Muscle layer of colon (tissue), 2 donors: ENCODE measurements around the gene MPPED2.

ENCODE experiments used
- H3K27ac ChIP-seq: one replicate; pipeline ENCODE4 v1.7.0; 2013; ENCODE audit warnings: low read depth, mild to moderate bottlenecking, low read length, moderate library complexity
- H3K27me3 ChIP-seq, 2 donors: one replicate each; pipeline ENCODE4 v1.7.0; 2013; ENCODE audit warnings: low read length in 2 of 2, mild to moderate bottlenecking in 2 of 2; ENCODE audit not compliant: insufficient read depth in 2 of 2, control insufficient read depth in 1 of 2
- H3K36me3 ChIP-seq: one replicate; pipeline ENCODE4 v1.7.0; 2013; ENCODE audit warnings: mild to moderate bottlenecking, low read length; ENCODE audit not compliant: insufficient read depth
- H3K4me1 ChIP-seq: one replicate; pipeline ENCODE4 v1.7.0; 2013; ENCODE audit warnings: mild to moderate bottlenecking, low read length; ENCODE audit not compliant: insufficient read depth
- H3K4me3 ChIP-seq, 2 donors: one replicate each; pipeline ENCODE4 v1.7.0; 2013; ENCODE audit warnings: low read length in 2 of 2, low read depth in 1 of 2, mild to moderate bottlenecking in 1 of 2, moderate library complexity in 1 of 2
- H3K9ac ChIP-seq: one replicate; pipeline ENCODE4 v1.7.0; 2013; ENCODE audit warnings: low read length
- H3K9me3 ChIP-seq: one replicate; pipeline ENCODE4 v1.7.0; 2013; ENCODE audit warnings: mild to moderate bottlenecking, low read length
- donor health status: abdominal sarcoma.
- donor health status: Adenocarcinoma of cecum.

MPPED2 gene

DNA sequence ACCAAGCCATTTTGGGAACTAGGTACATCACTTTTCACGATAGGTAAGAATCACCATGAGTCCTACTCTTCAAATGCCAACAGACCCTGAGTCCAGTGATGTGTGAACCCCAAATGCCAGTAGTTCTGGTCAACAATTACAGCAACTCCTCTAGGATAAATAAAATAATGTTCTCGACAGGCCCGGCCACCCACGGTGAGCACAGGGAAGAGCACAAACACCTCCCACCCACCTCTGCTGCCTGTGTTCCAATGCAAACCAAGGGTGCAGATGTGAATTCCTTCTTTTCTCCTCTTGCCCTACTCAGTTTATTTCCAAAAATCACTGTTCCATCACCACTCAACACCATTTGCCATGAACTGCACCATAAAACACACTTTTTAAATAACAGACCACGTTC lies 33.3 kb downstream of the MPPED2 start:
- Histone ChIP-seq H3K36me3 (no peaks in the 10 kb centered on the region), H3K27me3 (no peaks in the 10 kb centered on the region)

DNA sequence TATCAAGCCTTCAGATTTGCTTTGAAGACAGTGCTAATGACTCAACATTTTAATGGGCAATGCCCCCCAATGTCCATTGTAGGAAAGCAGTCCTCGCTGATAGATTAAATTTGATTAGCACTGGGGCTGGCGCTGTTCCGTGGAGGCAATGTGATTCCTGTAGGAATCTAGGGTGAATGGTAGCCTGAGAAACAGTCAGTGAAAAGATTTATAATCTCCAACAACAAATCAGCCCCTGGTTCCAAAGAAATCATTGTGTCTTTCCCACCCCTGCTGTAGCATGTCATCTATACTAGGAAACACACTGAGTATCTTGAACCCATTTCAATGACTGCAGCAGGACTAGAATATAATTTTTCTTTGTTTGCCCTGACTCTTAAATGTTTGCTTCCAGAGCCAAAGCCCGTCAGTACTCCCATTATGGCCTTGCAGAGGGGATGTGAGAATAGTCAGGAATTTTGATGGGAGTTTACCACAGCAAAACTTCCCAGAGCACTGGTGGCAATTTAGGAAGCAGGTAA lies 36.1 kb downstream of the MPPED2 start:
- Histone ChIP-seq H3K36me3 (no peaks in the 10 kb centered on the region), H3K27me3 (no peaks in the 10 kb centered on the region), H3K4me1 (peaks cover 14% of the 10 kb centered on the region), H3K9ac (no peak overlapping the region), H3K4me3 (peak overlapping the region; percentile 7), H3K27ac (no peak overlapping the region), H3K9me3 (no peaks in the 10 kb centered on the region)

More for the DNA sequence above, 33.3 kb downstream of the MPPED2 start:
- Histone ChIP-seq H3K9ac (no peak overlapping the region), H3K27ac (no peak overlapping the region), H3K4me1 (peaks cover 14% of the 10 kb centered on the region), H3K4me3 (no peak overlapping the region), H3K9me3 (no peaks in the 10 kb centered on the region)

DNA sequence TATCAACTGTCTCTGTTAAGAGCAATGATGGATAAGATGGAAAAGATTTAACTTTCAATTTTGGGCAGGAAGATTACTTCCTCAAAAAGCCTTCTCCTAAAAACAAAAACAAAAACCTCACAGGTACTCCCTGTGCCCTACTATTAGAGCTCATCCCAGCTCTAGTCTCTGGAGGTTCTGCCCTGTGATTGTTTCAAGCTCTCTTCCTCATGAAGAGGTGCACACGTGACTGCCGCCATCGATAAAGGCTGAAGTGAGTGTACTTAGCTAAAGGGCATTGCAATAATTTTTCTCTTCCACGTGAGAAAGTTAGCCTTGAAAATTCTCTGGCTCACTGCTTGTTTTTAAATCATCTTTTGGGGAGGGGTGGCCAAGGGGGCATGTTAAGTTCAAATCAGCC lies 36.6 kb downstream of the MPPED2 start:
- Histone ChIP-seq H3K4me3 (no peak overlapping the region), H3K9ac (no peak overlapping the region), H3K27ac (no peak overlapping the region), H3K9me3 (no peaks in the 10 kb centered on the region), H3K36me3 (no peaks in the 10 kb centered on the region), H3K4me1 (peaks cover 14% of the 10 kb centered on the region), H3K27me3 (no peaks in the 10 kb centered on the region)

- H3K27me3 ChIP-seq = no peaks in the 10 kb centered on the region
- H3K4me3 ChIP-seq = no peak overlapping the region
- no peaks in the 10 kb centered on the region for H3K9me3 ChIP-seq
- H3K36me3 ChIP-seq = no peaks in the 10 kb centered on the region
- H3K9ac ChIP-seq = no peak overlapping the region
- no peak overlapping the region for H3K27ac ChIP-seq
- H3K4me1 ChIP-seq = peaks cover 14% of the 10 kb centered on the region
These were observed 39.8 kb downstream of the MPPED2 start for GRCh38 chr11:30546334-30546733.

- Histone ChIP-seq H3K4me3 (no peak overlapping the region), H3K9ac (no peak overlapping the region), H3K4me1 (peaks cover 14% of the 10 kb centered on the region), H3K9me3 (no peaks in the 10 kb centered on the region), H3K27me3 (no peaks in the 10 kb centered on the region), H3K27ac (no peak overlapping the region), H3K36me3 (no peaks in the 10 kb centered on the region)
These were observed 40.6 kb downstream of the MPPED2 start for GRCh38 chr11:30545507-30545906.

DNA sequence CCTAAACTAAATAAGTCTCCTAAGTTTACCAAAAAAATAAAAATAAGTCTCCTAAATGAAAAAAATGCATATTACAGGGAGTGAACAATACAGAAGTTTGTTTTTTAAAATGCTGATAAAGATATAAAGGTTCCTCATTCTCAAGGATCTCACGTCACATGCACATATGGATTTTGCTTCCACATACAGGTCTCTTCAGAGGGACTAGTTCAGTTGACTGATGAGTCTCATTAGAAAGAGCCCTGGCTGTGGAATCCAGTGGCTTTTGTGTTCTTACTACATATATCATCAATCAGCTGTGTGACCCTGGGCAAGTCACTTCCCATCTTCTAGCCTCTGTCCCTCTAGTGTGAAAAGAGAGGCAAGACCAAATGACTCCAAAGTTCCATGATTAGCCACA lies 43.1 kb downstream of the MPPED2 start:
- Histone ChIP-seq H3K4me3 (no peak overlapping the region), H3K36me3 (no peaks in the 10 kb centered on the region), H3K9me3 (no peaks in the 10 kb centered on the region), H3K9ac (no peak overlapping the region), H3K4me1 (no peaks in the 10 kb centered on the region), H3K27ac (no peak overlapping the region), H3K27me3 (no peaks in the 10 kb centered on the region)

GRCh38 chr11:30540781-30541180 lies 45.4 kb downstream of the MPPED2 start:
- H3K9ac ChIP-seq = no peak overlapping the region
- H3K9me3 ChIP-seq = no peaks in the 10 kb centered on the region
- no peak overlapping the region for H3K27ac ChIP-seq
- H3K36me3 ChIP-seq = no peaks in the 10 kb centered on the region
- H3K4me1 ChIP-seq = no peaks in the 10 kb centered on the region
- no peaks in the 10 kb centered on the region for H3K27me3 ChIP-seq
- no peak overlapping the region for H3K4me3 ChIP-seq

- H3K36me3 ChIP-seq = no peaks in the 10 kb centered on the region
- H3K4me1 ChIP-seq = peaks cover 8% of the 10 kb centered on the region
- no peak overlapping the region for H3K27ac ChIP-seq
- H3K27me3 ChIP-seq = no peaks in the 10 kb centered on the region
- H3K9me3 ChIP-seq = no peaks in the 10 kb centered on the region
- H3K4me3 ChIP-seq = no peak overlapping the region
- no peak overlapping the region for H3K9ac ChIP-seq
These were observed 47.9 kb downstream of the MPPED2 start for GRCh38 chr11:30538251-30538650.

- H3K36me3 ChIP-seq = no peaks in the 10 kb centered on the region
- peaks cover 12% of the 10 kb centered on the region for H3K4me1 ChIP-seq
- no peak overlapping the region for H3K9ac ChIP-seq
- H3K27me3 ChIP-seq = no peaks in the 10 kb centered on the region
- no peak overlapping the region for H3K4me3 ChIP-seq
- no peak overlapping the region for H3K27ac ChIP-seq
- H3K9me3 ChIP-seq = no peaks in the 10 kb centered on the region
These were observed 50.3 kb downstream of the MPPED2 start for GRCh38 chr11:30535818-30536217.

- Histone ChIP-seq H3K27me3 (no peaks in the 10 kb centered on the region), H3K27ac (no peak overlapping the region), H3K9me3 (no peaks in the 10 kb centered on the region), H3K36me3 (no peaks in the 10 kb centered on the region), H3K9ac (no peak overlapping the region), H3K4me3 (no peak overlapping the region), H3K4me1 (peaks cover 12% of the 10 kb centered on the region)
These were observed 52.7 kb downstream of the MPPED2 start for GRCh38 chr11:30533445-30533947.

DNA sequence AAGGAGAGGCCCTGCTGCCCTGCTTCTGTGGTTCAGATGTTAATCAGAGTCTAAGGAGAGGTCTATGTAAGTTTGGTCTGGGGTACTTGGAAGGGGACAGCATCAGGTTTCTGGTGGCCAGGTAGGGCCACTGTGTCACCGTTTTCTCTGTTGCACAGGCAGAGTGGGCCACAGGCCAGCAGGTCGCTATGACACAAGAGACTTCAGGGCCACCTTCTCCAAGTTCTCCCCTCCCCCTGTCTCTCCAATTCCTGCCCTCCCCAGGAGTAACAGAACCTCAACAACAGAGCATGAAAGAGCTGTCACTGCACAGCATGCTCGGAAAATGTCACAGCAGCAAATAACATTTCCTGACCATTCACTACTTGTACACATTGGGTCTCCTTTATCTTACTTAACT lies 58.6 kb downstream of the MPPED2 start:
- Histone ChIP-seq H3K9ac (no peak overlapping the region), H3K27ac (no peak overlapping the region), H3K4me1 (no peaks in the 10 kb centered on the region), H3K9me3 (no peaks in the 10 kb centered on the region), H3K36me3 (no peaks in the 10 kb centered on the region), H3K27me3 (no peaks in the 10 kb centered on the region), H3K4me3 (no peak overlapping the region)

- Histone ChIP-seq H3K9me3 (no peaks in the 10 kb centered on the region), H3K27me3 (no peaks in the 10 kb centered on the region), H3K4me1 (no peaks in the 10 kb centered on the region), H3K4me3 (no peak overlapping the region), H3K27ac (no peak overlapping the region), H3K9ac (no peak overlapping the region), H3K36me3 (no peaks in the 10 kb centered on the region)
These were observed 59.6 kb downstream of the MPPED2 start for GRCh38 chr11:30526558-30526957.
